ENCODE measurements around the gene ARPC4. TPM values are rescaled to one million over a fixed set of nuclear protein-coding genes. Genes with fewer than 3 reads are reported as not detected.

ARPC4 gene
- total and polyA plus RNA-seq, 5 donors from 2014 or later = 203 to 384 (median 305) TPM

- peaks cover 0 to 5% (median 0%) of the 10 kb centered on the region in 4 donors for H3K4me1 Mint-ChIP-seq
- Histone ChIP-seq H3K27me3 (ENCODE audit: control insufficient read depth, insufficient read depth, low read length) (no peaks in the 10 kb centered on the region), H3K4me3 (ENCODE audit: low read depth, low read length) (no peak overlapping the region), H3K27ac (ENCODE audit: insufficient read depth, low read length, poor library complexity, severe bottlenecking) (no peak overlapping the region), H3K4me1 (ENCODE audit: control insufficient read depth, insufficient read depth, low read length, poor library complexity, severe bottlenecking) (no peaks in the 10 kb centered on the region), H3K36me3 (ENCODE audit: control insufficient read depth, insufficient read depth, low read length) (no peaks in the 10 kb centered on the region), H3K9me3 (ENCODE audit: control insufficient read depth in 2 of 2, low read length in 2 of 2) (no peaks in the 10 kb centered on the region)
- H3K27me3 Mint-ChIP-seq = no peaks in the 10 kb centered on the region
- peaks cover 14% of the 10 kb centered on the region for H3K36me3 Mint-ChIP-seq
- peaks cover 0 to 1% (median 0%) of the 10 kb centered on the region in 7 donors for H3K9me3 Mint-ChIP-seq
- DNase-seq (no peak), ATAC-seq (ENCODE audit: low read depth in 2 of 2) (no peak)
- no peak overlapping the region for H3K4me3 Mint-ChIP-seq
- no peak overlapping the region for H3K27ac Mint-ChIP-seq
Measured at GRCh38 chr3:9817436-9817835, 24.6 kb downstream of the ARPC4 start.

DNA sequence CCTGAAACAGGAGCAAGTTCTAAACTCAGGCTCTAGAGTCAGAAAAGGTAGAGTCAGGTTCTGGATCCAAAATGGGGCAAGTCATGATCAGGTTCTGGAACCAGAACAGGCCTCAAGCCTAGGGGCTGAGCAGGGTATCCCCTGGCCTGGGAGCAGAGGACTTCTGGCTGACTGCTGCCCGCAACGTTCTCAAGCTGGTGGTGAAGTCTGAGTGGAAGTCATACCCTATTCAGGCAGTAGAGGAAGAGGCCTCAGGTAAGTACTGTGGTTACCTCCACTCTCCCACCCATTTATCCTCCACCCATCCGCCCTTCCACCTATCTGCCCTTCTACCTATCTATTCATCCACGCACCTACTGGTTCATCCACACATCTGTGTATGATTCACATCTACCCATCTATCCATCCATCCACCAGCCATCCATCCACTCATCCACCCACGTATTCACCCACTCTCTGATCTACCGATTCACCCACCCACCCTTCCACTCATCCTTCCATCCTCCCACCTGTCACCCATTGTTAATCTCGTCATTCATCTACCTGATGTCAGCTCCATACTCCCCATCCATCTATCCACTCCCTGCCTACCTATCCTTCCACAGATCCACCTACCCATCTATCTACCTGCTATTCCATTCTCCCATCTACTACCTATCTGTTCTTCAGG, 25.9 kb downstream of the ARPC4 start:
- no peak overlapping the region for H3K27ac ChIP-seq (ENCODE audit: insufficient read depth, low read length, poor library complexity, severe bottlenecking)
- H3K27ac Mint-ChIP-seq = peak overlapping the region in 1 of 3 donors; percentile 73
- peaks cover 0 to 1% (median 0%) of the 10 kb centered on the region in 7 donors for H3K9me3 Mint-ChIP-seq
- no peak overlapping the region for H3K4me3 ChIP-seq (ENCODE audit: low read depth, low read length)
- H3K4me1 ChIP-seq (ENCODE audit: control insufficient read depth, insufficient read depth, low read length, poor library complexity, severe bottlenecking) = no peaks in the 10 kb centered on the region
- no peak overlapping the region for H3K4me3 Mint-ChIP-seq
- H3K27me3 ChIP-seq (ENCODE audit: control insufficient read depth, insufficient read depth, low read length) = no peaks in the 10 kb centered on the region
- H3K36me3 ChIP-seq (ENCODE audit: control insufficient read depth, insufficient read depth, low read length) = no peaks in the 10 kb centered on the region
- H3K27me3 Mint-ChIP-seq = no peaks in the 10 kb centered on the region
- no peaks in the 10 kb centered on the region for H3K9me3 ChIP-seq (ENCODE audit: control insufficient read depth in 2 of 2, low read length in 2 of 2)
- peaks cover 11% of the 10 kb centered on the region for H3K36me3 Mint-ChIP-seq
- DNase-seq (no peak), ATAC-seq (ENCODE audit: low read depth in 2 of 2) (no peak)
- peaks cover 0 to 5% (median 0%) of the 10 kb centered on the region in 4 donors for H3K4me1 Mint-ChIP-seq

- Mint-ChIP-seq H3K4me3 (no peak overlapping the region), H3K4me1 (peaks cover 0 to 5% (median 0%) of the 10 kb centered on the region in 4 donors), H3K27ac (no peak overlapping the region), H3K9me3 (peaks cover 0 to 1% (median 0%) of the 10 kb centered on the region in 7 donors), H3K27me3 (no peaks in the 10 kb centered on the region), H3K36me3 (peaks cover 11% of the 10 kb centered on the region)
- Histone ChIP-seq H3K9me3 (ENCODE audit: control insufficient read depth in 2 of 2, low read length in 2 of 2) (no peaks in the 10 kb centered on the region), H3K4me1 (ENCODE audit: control insufficient read depth, insufficient read depth, low read length, poor library complexity, severe bottlenecking) (no peaks in the 10 kb centered on the region), H3K27ac (ENCODE audit: insufficient read depth, low read length, poor library complexity, severe bottlenecking) (no peak overlapping the region), H3K36me3 (ENCODE audit: control insufficient read depth, insufficient read depth, low read length) (no peaks in the 10 kb centered on the region), H3K4me3 (ENCODE audit: low read depth, low read length) (no peak overlapping the region), H3K27me3 (ENCODE audit: control insufficient read depth, insufficient read depth, low read length) (no peaks in the 10 kb centered on the region)
- DNase-seq = no peak
- ATAC-seq (ENCODE audit: low read depth in 2 of 2) = no peak
Measured at GRCh38 chr3:9820543-9820942, 27.7 kb downstream of the ARPC4 start.

DNA sequence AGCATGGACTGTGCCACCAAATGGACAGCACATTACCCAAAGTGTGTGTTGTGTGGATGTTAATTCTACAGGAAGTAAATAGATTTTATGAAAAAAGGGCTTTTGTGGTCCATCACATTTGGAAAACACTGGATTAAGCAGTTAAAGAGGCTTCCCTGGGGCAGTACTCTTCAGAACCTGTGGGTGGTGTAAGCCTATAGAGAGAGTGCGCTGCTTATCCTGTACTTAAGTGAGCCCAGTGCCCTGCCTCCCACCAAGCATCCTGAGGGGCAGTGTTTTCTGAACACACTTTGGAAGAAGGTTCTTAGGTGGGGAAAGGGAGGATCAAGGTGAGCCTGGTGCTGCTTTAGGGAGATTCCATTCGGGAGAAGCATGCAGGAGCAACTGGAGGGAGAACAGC, 28.1 kb downstream of the ARPC4 start:
- H3K27ac Mint-ChIP-seq = no peak overlapping the region
- Histone ChIP-seq H3K4me1 (ENCODE audit: control insufficient read depth, insufficient read depth, low read length, poor library complexity, severe bottlenecking) (no peaks in the 10 kb centered on the region), H3K4me3 (ENCODE audit: low read depth, low read length) (no peak overlapping the region), H3K9me3 (ENCODE audit: control insufficient read depth in 2 of 2, low read length in 2 of 2) (no peaks in the 10 kb centered on the region), H3K27ac (ENCODE audit: insufficient read depth, low read length, poor library complexity, severe bottlenecking) (no peak overlapping the region), H3K36me3 (ENCODE audit: control insufficient read depth, insufficient read depth, low read length) (no peaks in the 10 kb centered on the region), H3K27me3 (ENCODE audit: control insufficient read depth, insufficient read depth, low read length) (no peaks in the 10 kb centered on the region)
- ATAC-seq (ENCODE audit: low read depth in 2 of 2) (no peak), DNase-seq (peak in 1 of 3 donors; percentile 19)
- H3K36me3 Mint-ChIP-seq = peaks cover 11% of the 10 kb centered on the region
- no peaks in the 10 kb centered on the region for H3K27me3 Mint-ChIP-seq
- peaks cover 0 to 1% (median 0%) of the 10 kb centered on the region in 7 donors for H3K9me3 Mint-ChIP-seq
- no peak overlapping the region for H3K4me3 Mint-ChIP-seq
- peaks cover 0 to 5% (median 0%) of the 10 kb centered on the region in 4 donors for H3K4me1 Mint-ChIP-seq

GRCh38 chr3:9825451-9826040, 32.7 kb downstream of the ARPC4 start:
- Histone ChIP-seq H3K27me3 (ENCODE audit: control insufficient read depth, insufficient read depth, low read length) (no peaks in the 10 kb centered on the region), H3K9me3 (ENCODE audit: control insufficient read depth in 2 of 2, low read length in 2 of 2) (no peaks in the 10 kb centered on the region), H3K27ac (ENCODE audit: insufficient read depth, low read length, poor library complexity, severe bottlenecking) (no peak overlapping the region), H3K4me3 (ENCODE audit: low read depth, low read length) (no peak overlapping the region), H3K4me1 (ENCODE audit: control insufficient read depth, insufficient read depth, low read length, poor library complexity, severe bottlenecking) (no peaks in the 10 kb centered on the region), H3K36me3 (ENCODE audit: control insufficient read depth, insufficient read depth, low read length) (peaks cover 8% of the 10 kb centered on the region)
- Mint-ChIP-seq H3K27ac (no peak overlapping the region), H3K4me3 (no peak overlapping the region), H3K36me3 (peaks cover 5% of the 10 kb centered on the region), H3K4me1 (peaks cover 0 to 9% (median 2%) of the 10 kb centered on the region in 4 donors), H3K27me3 (no peaks in the 10 kb centered on the region), H3K9me3 (no peaks in the 10 kb centered on the region)
- DNase-seq (no peak), ATAC-seq (ENCODE audit: low read depth in 2 of 2) (no peak)

DNA sequence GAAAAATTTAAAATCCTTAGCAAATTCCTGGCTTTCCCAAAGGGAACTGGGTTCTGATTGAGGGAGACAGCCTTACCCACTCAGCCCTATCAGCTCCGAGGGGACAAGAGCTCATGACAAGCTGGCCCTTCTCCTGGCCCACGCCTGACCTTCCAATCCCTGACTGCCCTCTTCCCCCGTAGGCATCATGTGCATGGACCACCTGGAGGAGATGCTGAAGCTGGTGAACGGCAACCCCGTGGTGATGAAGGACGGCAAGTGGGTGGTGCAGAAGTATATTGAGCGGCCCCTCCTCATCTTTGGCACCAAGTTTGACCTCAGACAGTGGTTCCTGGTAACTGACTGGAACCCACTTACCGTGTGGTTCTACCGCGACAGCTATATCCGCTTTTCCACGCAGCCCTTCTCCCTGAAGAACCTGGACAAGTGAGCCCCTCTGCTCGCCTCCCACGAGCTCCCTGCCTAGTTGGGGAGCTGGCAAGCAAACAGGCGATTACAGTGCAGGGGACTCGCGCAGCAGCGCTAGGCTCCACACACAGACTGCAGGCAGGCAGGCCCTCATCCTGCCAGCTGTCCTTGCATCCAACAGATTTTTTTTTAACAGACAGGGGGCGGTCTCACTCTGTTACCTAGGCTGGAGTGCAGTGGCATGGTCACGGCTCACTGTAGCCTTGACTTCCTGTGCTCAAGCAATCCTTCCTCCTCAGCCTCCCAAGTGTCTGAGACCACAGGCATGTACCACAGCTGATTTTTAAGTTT, 34.1 kb downstream of the ARPC4 start:
- ATAC-seq (ENCODE audit: low read depth in 2 of 2) (peak in 1 of 2 donors; percentile 46), DNase-seq (peak in 2 of 3 donors; percentile 29 to 71)
- Histone ChIP-seq H3K9me3 (ENCODE audit: control insufficient read depth in 2 of 2, low read length in 2 of 2) (no peaks in the 10 kb centered on the region), H3K27ac (ENCODE audit: insufficient read depth, low read length, poor library complexity, severe bottlenecking) (no peak overlapping the region), H3K4me1 (ENCODE audit: control insufficient read depth, insufficient read depth, low read length, poor library complexity, severe bottlenecking) (no peaks in the 10 kb centered on the region), H3K27me3 (ENCODE audit: control insufficient read depth, insufficient read depth, low read length) (no peaks in the 10 kb centered on the region), H3K36me3 (ENCODE audit: control insufficient read depth, insufficient read depth, low read length) (peaks cover 8% of the 10 kb centered on the region), H3K4me3 (ENCODE audit: low read depth, low read length) (no peak overlapping the region)
- Mint-ChIP-seq H3K27me3 (no peaks in the 10 kb centered on the region), H3K27ac (peak overlapping the region in 1 of 3 donors; percentile 25), H3K9me3 (no peaks in the 10 kb centered on the region), H3K4me3 (no peak overlapping the region), H3K36me3 (peaks cover 8% of the 10 kb centered on the region), H3K4me1 (peaks cover 0 to 16% (median 3%) of the 10 kb centered on the region in 4 donors)

DNA sequence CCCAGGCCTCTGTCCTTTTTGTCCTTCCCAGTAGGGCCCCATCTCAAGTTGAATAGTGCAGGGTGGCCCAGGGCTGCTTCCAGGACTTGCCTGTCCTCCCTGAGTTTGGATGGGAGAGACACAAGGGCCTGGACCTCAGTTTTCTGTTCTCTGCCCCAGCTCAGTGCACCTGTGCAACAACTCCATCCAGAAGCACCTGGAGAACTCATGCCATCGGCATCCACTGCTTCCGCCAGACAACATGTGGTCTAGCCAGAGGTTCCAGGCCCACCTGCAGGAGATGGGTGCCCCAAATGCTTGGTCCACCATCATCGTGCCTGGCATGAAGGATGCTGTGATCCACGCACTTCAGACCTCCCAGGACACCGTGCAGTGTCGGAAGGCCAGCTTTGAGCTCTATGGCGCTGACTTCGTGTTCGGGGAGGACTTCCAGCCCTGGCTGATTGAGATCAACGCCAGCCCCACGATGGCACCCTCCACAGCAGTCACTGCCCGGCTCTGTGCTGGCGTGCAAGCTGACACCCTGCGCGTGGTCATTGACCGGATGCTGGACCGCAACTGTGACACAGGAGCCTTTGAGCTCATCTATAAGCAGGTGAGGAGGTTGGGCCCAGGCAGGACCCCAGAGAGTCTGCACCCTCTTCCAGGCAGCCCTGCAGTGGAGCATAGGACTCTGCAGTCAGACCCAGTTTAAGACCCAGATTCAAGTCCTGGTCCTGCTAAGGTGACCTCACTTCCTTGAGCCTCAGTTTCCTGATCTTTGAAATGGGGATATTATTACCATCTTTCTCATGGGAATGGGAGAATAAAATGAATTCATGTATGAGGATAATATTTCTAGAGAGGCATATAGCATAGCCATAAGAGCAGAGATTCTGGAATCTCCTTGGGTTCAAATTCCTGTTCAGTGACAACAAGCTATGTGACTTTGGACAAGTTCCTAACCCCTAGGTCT, 36.2 kb downstream of the ARPC4 start:
- no peak for ATAC-seq (ENCODE audit: low read depth in 2 of 2)
- H3K9me3 Mint-ChIP-seq = no peaks in the 10 kb centered on the region
- H3K4me3 ChIP-seq (ENCODE audit: low read depth, low read length) = no peak overlapping the region
- H3K4me3 Mint-ChIP-seq = no peak overlapping the region
- peaks cover 22% of the 10 kb centered on the region for H3K36me3 ChIP-seq (ENCODE audit: control insufficient read depth, insufficient read depth, low read length)
- no peaks in the 10 kb centered on the region for H3K9me3 ChIP-seq (ENCODE audit: control insufficient read depth in 2 of 2, low read length in 2 of 2)
- H3K4me1 Mint-ChIP-seq = peaks cover 0 to 16% (median 3%) of the 10 kb centered on the region in 4 donors
- no peak for DNase-seq
- no peaks in the 10 kb centered on the region for H3K4me1 ChIP-seq (ENCODE audit: control insufficient read depth, insufficient read depth, low read length, poor library complexity, severe bottlenecking)
- no peaks in the 10 kb centered on the region for H3K27me3 Mint-ChIP-seq
- H3K27me3 ChIP-seq (ENCODE audit: control insufficient read depth, insufficient read depth, low read length) = no peaks in the 10 kb centered on the region
- H3K27ac ChIP-seq (ENCODE audit: insufficient read depth, low read length, poor library complexity, severe bottlenecking) = no peak overlapping the region
- H3K36me3 Mint-ChIP-seq = peaks cover 9% of the 10 kb centered on the region
- no peak overlapping the region for H3K27ac Mint-ChIP-seq
